Measurements from ENCODE around the gene TRIM34.

GRCh38 chr11:5684036-5684645 is 59.3 kb downstream of the TRIM34 start:
- TF ChIP-seq POLR2AphosphoS5 (IDR thresholded peaks at IDR 0.05) (no peak), POLR2A (IDR thresholded peaks at IDR 0.05) (no peak), CTCF (IDR thresholded peaks at IDR 0.05) (no peak), EP300 (IDR thresholded peaks at IDR 0.05) (no peak)

Measured in sigmoid colon (tissue), 4 donors.